Cardiac fibroblast (primary cell): ENCODE results near the gene PDE1A.

Experiments used
- DNase-seq, 2 donors: peaks; one replicate each; pipeline versions ENCODE4 v3.0.0 to v3.0.0-alpha.2; 2010; ENCODE audit warnings: low read depth in 2 of 2
- H3K4me3 ChIP-seq, 2 donors: replicated peaks in 1 of 2; 1 replicate in 1 of 2; 2 replicates in 1 of 2; pipeline ENCODE4 v1.5.1; 2011; ENCODE audit warnings: low read depth in 2 of 2, low read length in 2 of 2, mild to moderate bottlenecking in 2 of 2, moderate library complexity in 1 of 2
- CTCF ChIP-seq: IDR thresholded peaks from one replicate; pipeline ENCODE4 v1.5.1; 2011; ENCODE audit warnings: low read depth, mild to moderate bottlenecking, low read length, inconsistent platforms

The PDE1A gene

GRCh38 chr2:182377467-182377866 lies 49.4 kb downstream of the PDE1A start:
- peak; percentile 28 to 56 for DNase-seq
- no peak for TF ChIP-seq CTCF
- no peak overlapping the region for H3K4me3 ChIP-seq

GRCh38 chr2:182375862-182376261 lies 51.0 kb downstream of the PDE1A start:
- no peak overlapping the region for H3K4me3 ChIP-seq
- no peak for DNase-seq
- no peak for TF ChIP-seq CTCF

- DNase-seq = peak; percentile 90 to 91
- no peak overlapping the region for H3K4me3 ChIP-seq
- no peak for TF ChIP-seq CTCF
Measured at GRCh38 chr2:182372661-182373060, 54.2 kb downstream of the PDE1A start.

- no peak overlapping the region for H3K4me3 ChIP-seq
- TF ChIP-seq CTCF = no peak
- DNase-seq = no peak
Measured at GRCh38 chr2:182368996-182369395, 57.8 kb downstream of the PDE1A start.

- DNase-seq = peak; percentile 60 to 79
- no peak overlapping the region for H3K4me3 ChIP-seq
- no peak for TF ChIP-seq CTCF
Measured at GRCh38 chr2:182368446-182368845, 58.4 kb downstream of the PDE1A start.

GRCh38 chr2:182367401-182367800 lies 59.4 kb downstream of the PDE1A start:
- H3K4me3 ChIP-seq = no peak overlapping the region
- DNase-seq = no peak
- TF ChIP-seq CTCF = no peak

GRCh38 chr2:182366628-182367027 lies 60.2 kb downstream of the PDE1A start:
- no peak overlapping the region for H3K4me3 ChIP-seq
- TF ChIP-seq CTCF = no peak
- peak; percentile 85 to 94 for DNase-seq
